ENCODE measurements around the gene RGS3. TPM values are rescaled to one million over a fixed set of nuclear protein-coding genes. Genes with fewer than 3 reads are reported as not detected.

Gene RGS3
- total RNA-seq, 1 experiment from 2014 or later = 39.4 TPM

GRCh38 chr9:113612216-113612747 lies 148.8 kb downstream of the RGS3 start:
- Histone ChIP-seq H3K9ac (ENCODE audit: low read length) (no peak overlapping the region), H3K9me2 (ENCODE audit: insufficient read depth) (no peaks in the 10 kb centered on the region), H3K4me3 (replicated peaks in 1 of 2; ENCODE audit: low read depth in 1 of 2, low read length in 2 of 2) (no peak overlapping the region), H3K79me2 (ENCODE audit: insufficient read depth, low read length) (no peaks in the 10 kb centered on the region), H2AFZ (ENCODE audit: low read depth, low read length, poor library complexity, severe bottlenecking) (no peak overlapping the region), H4K20me1 (ENCODE audit: insufficient read depth) (no peaks in the 10 kb centered on the region), H3K4me1 (ENCODE audit: control insufficient read depth in 1 of 2, insufficient read depth in 2 of 2, low read length in 2 of 2) (peaks cover 5 to 9% of the 10 kb centered on the region in 2 experiments; a peak in 1 of 4 replicates), H3K27me3 (ENCODE audit: insufficient read depth, low read length) (no peaks in the 10 kb centered on the region), H3K4me2 (ENCODE audit: low read length) (no peak overlapping the region), H3K36me3 (ENCODE audit: control insufficient read depth in 1 of 2, insufficient read depth in 2 of 2, low read length in 2 of 2) (no peaks in the 10 kb centered on the region), H3K27ac (ENCODE audit: low read depth, low read length) (no peak overlapping the region), H3K9me3 (ENCODE audit: control insufficient read depth in 1 of 2, insufficient read depth in 1 of 2, low read depth in 1 of 2, low read length in 2 of 2) (no peaks in the 10 kb centered on the region)
- ChIA-PET POLR2A (interaction anchor here (0.9 kb wide), 1 partner anchor 10 kb away, joined by 3 read pairs; no protein-coding TSS in a partner anchor), RAD21 (ENCODE audit: low non-redundant PET in 1 of 2, low total read pairs in 2 of 2, uncharacterized antibody in 2 of 2, unreplicated experiment in 2 of 2) (no interaction called here), CTCF (no interaction called here)
- no peak for ATAC-seq
- TF ChIP-seq JUND (IDR thresholded peaks at IDR 0.05) = no peak
- TF ChIP-seq POLR2A (IDR thresholded peaks at IDR 0.05; ENCODE audit: borderline replicate concordance, extremely low read depth, insufficient read depth, insufficient read length) = no peak
- no peak for TF ChIP-seq ZFX (IDR thresholded peaks at IDR 0.05)
- TF ChIP-seq SIN3A (IDR thresholded peaks at IDR 0.05; ENCODE audit: low read depth) = no peak
- no peak for TF ChIP-seq ELF1 (IDR thresholded peaks at IDR 0.05; ENCODE audit: borderline replicate concordance, low read depth)
- no peak for TF ChIP-seq REST (IDR thresholded peaks at IDR 0.05; ENCODE audit: low read depth)
- TF ChIP-seq CBX3 (IDR thresholded peaks at IDR 0.05; ENCODE audit: low read depth) = no peak
- TF ChIP-seq TCF7L2 (IDR thresholded peaks at IDR 0.05; ENCODE audit: borderline replicate concordance, extremely low read depth, insufficient read depth, insufficient read length) = no peak
- no peak for TF ChIP-seq EGR1 (IDR thresholded peaks at IDR 0.05; ENCODE audit: low read depth)
- no peak for TF ChIP-seq POLR2AphosphoS5 (IDR thresholded peaks at IDR 0.05; ENCODE audit: low read depth, low read length)
- TF ChIP-seq, protein P1, sequence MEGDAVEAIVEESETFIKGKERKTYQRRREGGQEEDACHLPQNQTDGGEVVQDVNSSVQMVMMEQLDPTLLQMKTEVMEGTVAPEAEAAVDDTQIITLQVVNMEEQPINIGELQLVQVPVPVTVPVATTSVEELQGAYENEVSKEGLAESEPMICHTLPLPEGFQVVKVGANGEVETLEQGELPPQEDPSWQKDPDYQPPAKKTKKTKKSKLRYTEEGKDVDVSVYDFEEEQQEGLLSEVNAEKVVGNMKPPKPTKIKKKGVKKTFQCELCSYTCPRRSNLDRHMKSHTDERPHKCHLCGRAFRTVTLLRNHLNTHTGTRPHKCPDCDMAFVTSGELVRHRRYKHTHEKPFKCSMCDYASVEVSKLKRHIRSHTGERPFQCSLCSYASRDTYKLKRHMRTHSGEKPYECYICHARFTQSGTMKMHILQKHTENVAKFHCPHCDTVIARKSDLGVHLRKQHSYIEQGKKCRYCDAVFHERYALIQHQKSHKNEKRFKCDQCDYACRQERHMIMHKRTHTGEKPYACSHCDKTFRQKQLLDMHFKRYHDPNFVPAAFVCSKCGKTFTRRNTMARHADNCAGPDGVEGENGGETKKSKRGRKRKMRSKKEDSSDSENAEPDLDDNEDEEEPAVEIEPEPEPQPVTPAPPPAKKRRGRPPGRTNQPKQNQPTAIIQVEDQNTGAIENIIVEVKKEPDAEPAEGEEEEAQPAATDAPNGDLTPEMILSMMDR (IDR thresholded peaks at IDR 0.05 in 2 of 3, conservative IDR thresholded peaks at IDR 0.05 in 1 of 3; ENCODE audit: borderline replicate concordance in 1 of 3, insufficient read depth in 1 of 3, low read depth in 2 of 3, low read length in 2 of 3) = no peak
- TF ChIP-seq ATF3 (IDR thresholded peaks at IDR 0.05) = no peak
- no peak for TF ChIP-seq EZH2 (IDR thresholded peaks at IDR 0.05)
- no TSS peak for BruUV-seq (replicated peaks)
- intact Hi-C loops (cut with micrococcal nuclease) = no loop called here
- no peak for DNase-seq (ENCODE audit: low read depth, low spot score)
